ENCODE measurements around the gene CFAP410.

CFAP410 gene

GRCh38 chr21:44315691-44316203 lies 23.4 kb downstream of the CFAP410 start (continued):
- no peak for TF ChIP-seq CREB5 (CRISPR knock-in tag; IDR thresholded peaks at IDR 0.05; ENCODE audit: low read depth)

- TF ChIP-seq BACH2 (CRISPR knock-in tag; IDR thresholded peaks at IDR 0.05; ENCODE audit: borderline replicate concordance) (no peak), ZFP30 (CRISPR knock-in tag; IDR thresholded peaks at IDR 0.05) (no peak), ESRRG (CRISPR knock-in tag; IDR thresholded peaks at IDR 0.05) (no peak), POU6F1 (CRISPR knock-in tag; IDR thresholded peaks at IDR 0.05; ENCODE audit: borderline replicate concordance, low read depth) (no peak), ZNF565 (CRISPR knock-in tag; conservative IDR thresholded peaks at IDR 0.05; ENCODE audit: low read depth) (no peak), PATZ1 (CRISPR knock-in tag; IDR thresholded peaks at IDR 0.05; ENCODE audit: borderline replicate concordance) (no peak), PPARA (CRISPR knock-in tag; IDR thresholded peaks at IDR 0.05; ENCODE audit: borderline replicate concordance) (no peak), ZC3H10 (CRISPR knock-in tag; IDR thresholded peaks at IDR 0.05) (no peak), TOX (CRISPR knock-in tag; IDR thresholded peaks at IDR 0.05; ENCODE audit: borderline replicate concordance) (no peak), TCF4 (CRISPR knock-in tag; IDR thresholded peaks at IDR 0.05; ENCODE audit: borderline replicate concordance) (no peak), ISL1 (CRISPR knock-in tag; IDR thresholded peaks at IDR 0.05) (no peak), OSR1 (CRISPR knock-in tag; IDR thresholded peaks at IDR 0.05) (no peak), SNAI2 (CRISPR knock-in tag; IDR thresholded peaks at IDR 0.05) (no peak), ARNTL (CRISPR knock-in tag; IDR thresholded peaks at IDR 0.05; ENCODE audit: borderline replicate concordance, low read depth) (no peak), RARB (CRISPR knock-in tag; IDR thresholded peaks at IDR 0.05) (no peak), ZFP3 (CRISPR knock-in tag; IDR thresholded peaks at IDR 0.05) (no peak), CSDC2 (CRISPR knock-in tag; IDR thresholded peaks at IDR 0.05) (no peak), CREB5 (CRISPR knock-in tag; IDR thresholded peaks at IDR 0.05; ENCODE audit: low read depth) (no peak)
- ATAC-seq = no peak
Measured at GRCh38 chr21:44314561-44314960, 24.6 kb downstream of the CFAP410 start.

GRCh38 chr21:44314128-44314527 lies 25.1 kb downstream of the CFAP410 start:
- TF ChIP-seq ZNF70 (CRISPR knock-in tag; IDR thresholded peaks at IDR 0.05) = no peak
- no peak for TF ChIP-seq ZC3H10 (CRISPR knock-in tag; IDR thresholded peaks at IDR 0.05)
- TF ChIP-seq CSRNP3 (CRISPR knock-in tag; IDR thresholded peaks at IDR 0.05) = no peak
- no peak for TF ChIP-seq ESRRG (CRISPR knock-in tag; IDR thresholded peaks at IDR 0.05)
- TF ChIP-seq TSHZ2 (CRISPR knock-in tag; IDR thresholded peaks at IDR 0.05) = no peak
- TF ChIP-seq PPARA (CRISPR knock-in tag; IDR thresholded peaks at IDR 0.05; ENCODE audit: borderline replicate concordance) = no peak
- TF ChIP-seq CSDC2 (CRISPR knock-in tag; IDR thresholded peaks at IDR 0.05) = no peak
- no peak for TF ChIP-seq ZFP3 (CRISPR knock-in tag; IDR thresholded peaks at IDR 0.05)
- no peak for TF ChIP-seq ZNF565 (CRISPR knock-in tag; conservative IDR thresholded peaks at IDR 0.05; ENCODE audit: low read depth)
- TF ChIP-seq ISL1 (CRISPR knock-in tag; IDR thresholded peaks at IDR 0.05) = no peak
- no peak for TF ChIP-seq POU6F1 (CRISPR knock-in tag; IDR thresholded peaks at IDR 0.05; ENCODE audit: borderline replicate concordance, low read depth)
- no peak for TF ChIP-seq TOX (CRISPR knock-in tag; IDR thresholded peaks at IDR 0.05; ENCODE audit: borderline replicate concordance)
- no peak for TF ChIP-seq SNAI2 (CRISPR knock-in tag; IDR thresholded peaks at IDR 0.05)
- no peak for TF ChIP-seq ARNTL (CRISPR knock-in tag; IDR thresholded peaks at IDR 0.05; ENCODE audit: borderline replicate concordance, low read depth)
- no peak for TF ChIP-seq TCF4 (CRISPR knock-in tag; IDR thresholded peaks at IDR 0.05; ENCODE audit: borderline replicate concordance)
- TF ChIP-seq ZFP30 (CRISPR knock-in tag; IDR thresholded peaks at IDR 0.05) = no peak
- no peak for TF ChIP-seq ZNF8 (CRISPR knock-in tag; IDR thresholded peaks at IDR 0.05)
- TF ChIP-seq CREB5 (CRISPR knock-in tag; IDR thresholded peaks at IDR 0.05; ENCODE audit: low read depth) = no peak
- no peak for TF ChIP-seq BACH2 (CRISPR knock-in tag; IDR thresholded peaks at IDR 0.05; ENCODE audit: borderline replicate concordance)
- ATAC-seq = no peak
